Measurements from ENCODE around the gene SPTBN1. TPM values are rescaled to one million over a fixed set of nuclear protein-coding genes. Genes with fewer than 3 reads are reported as not detected.

The SPTBN1 gene
- total RNA-seq, 1 experiment from 2014 or later, result 171 TPM

DNA sequence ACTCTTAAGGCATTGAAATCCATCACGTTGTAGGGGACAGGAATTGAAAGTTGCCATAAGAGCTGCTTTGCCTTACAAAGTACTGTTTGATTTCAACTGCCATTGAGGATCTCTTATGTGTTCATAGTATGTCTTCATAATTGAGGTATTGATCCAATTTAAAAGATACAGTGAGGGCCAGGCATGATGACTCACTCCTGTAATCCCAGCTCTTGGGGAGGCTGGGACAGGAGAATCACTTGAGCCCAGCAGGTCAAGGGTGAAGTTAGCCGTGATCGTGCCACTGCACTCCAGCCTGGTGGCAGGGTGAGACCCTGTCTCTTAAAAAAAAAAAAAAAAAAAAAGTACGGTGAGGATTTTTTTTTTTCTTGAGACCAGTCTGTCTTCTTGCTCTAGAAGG, 175.6 kb downstream of the SPTBN1 start:
- H3K4me1 Mint-ChIP-seq (ENCODE audit: insufficient read depth, unreplicated experiment), result peaks cover 13% of the 10 kb centered on the region
- intact Hi-C loops (cut with micrococcal nuclease), result no loop called here
- BruUV-seq (replicated peaks), result no TSS peak
- no peak overlapping the region for H3K4me3 Mint-ChIP-seq (ENCODE audit: unreplicated experiment)
- DNase-seq (ENCODE audit: unreplicated experiment), result no peak
- H3K9me3 Mint-ChIP-seq (ENCODE audit: unreplicated experiment), result no peaks in the 10 kb centered on the region
- peaks cover 92% of the 10 kb centered on the region for H3K36me3 Mint-ChIP-seq (ENCODE audit: insufficient read depth, unreplicated experiment)
- ChIA-PET POLR2A (interaction anchor here (0.8 to 1.0 kb wide), 2 partner anchors 9 to 31 kb away, joined by 3 read pairs; no protein-coding TSS in a partner anchor), CTCF (interaction anchor here (0.6 to 0.7 kb wide), 2 partner anchors 511 to 521 kb away, joined by 3 read pairs; no protein-coding TSS in a partner anchor)
- H3K27me3 Mint-ChIP-seq (ENCODE audit: insufficient read depth, unreplicated experiment), result no peaks in the 10 kb centered on the region
- H3K27ac Mint-ChIP-seq (ENCODE audit: low read depth, unreplicated experiment), result no peak overlapping the region
- TF ChIP-seq, protein P1, sequence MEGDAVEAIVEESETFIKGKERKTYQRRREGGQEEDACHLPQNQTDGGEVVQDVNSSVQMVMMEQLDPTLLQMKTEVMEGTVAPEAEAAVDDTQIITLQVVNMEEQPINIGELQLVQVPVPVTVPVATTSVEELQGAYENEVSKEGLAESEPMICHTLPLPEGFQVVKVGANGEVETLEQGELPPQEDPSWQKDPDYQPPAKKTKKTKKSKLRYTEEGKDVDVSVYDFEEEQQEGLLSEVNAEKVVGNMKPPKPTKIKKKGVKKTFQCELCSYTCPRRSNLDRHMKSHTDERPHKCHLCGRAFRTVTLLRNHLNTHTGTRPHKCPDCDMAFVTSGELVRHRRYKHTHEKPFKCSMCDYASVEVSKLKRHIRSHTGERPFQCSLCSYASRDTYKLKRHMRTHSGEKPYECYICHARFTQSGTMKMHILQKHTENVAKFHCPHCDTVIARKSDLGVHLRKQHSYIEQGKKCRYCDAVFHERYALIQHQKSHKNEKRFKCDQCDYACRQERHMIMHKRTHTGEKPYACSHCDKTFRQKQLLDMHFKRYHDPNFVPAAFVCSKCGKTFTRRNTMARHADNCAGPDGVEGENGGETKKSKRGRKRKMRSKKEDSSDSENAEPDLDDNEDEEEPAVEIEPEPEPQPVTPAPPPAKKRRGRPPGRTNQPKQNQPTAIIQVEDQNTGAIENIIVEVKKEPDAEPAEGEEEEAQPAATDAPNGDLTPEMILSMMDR (IDR thresholded peaks at IDR 0.05; ENCODE audit: unreplicated experiment), result no peak

DNA sequence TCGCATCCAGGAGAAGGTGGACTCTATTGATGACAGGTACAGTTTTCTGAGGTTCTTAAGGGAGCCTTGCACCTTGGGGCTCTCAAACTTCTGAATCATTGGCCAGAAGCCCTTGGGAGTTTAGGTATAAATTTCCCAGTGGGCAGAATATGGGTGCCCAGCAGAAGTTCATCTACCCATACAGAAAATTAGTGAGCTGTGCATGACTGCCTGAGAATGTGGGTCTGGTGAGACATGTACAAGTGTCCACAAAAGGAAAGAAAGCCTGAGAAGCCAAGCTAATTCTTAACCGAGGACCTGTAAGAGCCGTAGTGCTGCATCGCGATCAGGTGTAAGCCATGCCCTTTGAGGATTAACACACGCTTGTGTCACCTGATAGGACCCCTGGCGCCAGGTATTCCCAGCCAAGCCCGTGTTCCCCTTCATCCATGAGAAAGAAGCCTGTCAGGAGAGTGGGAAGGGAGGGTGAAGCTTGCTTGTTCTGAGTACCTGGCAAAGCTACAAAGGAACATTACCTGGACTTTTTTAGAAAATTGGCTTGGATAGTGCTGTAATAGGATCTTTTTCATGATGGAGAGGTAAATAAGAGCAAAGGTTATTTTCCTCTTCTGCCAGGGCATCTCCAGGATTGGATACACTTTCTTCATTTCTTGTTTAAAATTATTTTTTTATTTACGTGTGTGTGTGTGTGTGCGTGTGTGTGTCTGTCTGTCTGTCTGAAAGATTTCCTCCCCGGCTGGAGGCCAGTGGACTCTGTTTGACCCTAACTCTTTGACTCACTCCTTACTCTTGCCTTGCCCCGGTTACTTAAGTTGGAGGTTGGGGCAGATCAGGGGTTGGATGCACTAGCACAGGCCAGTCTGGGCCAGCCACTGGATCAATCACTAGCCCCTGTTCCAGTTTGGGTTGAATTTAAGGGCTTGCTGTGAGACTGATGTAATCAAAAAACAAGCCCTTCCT, 176.9 kb downstream of the SPTBN1 start:
- Mint-ChIP-seq H3K27me3 (ENCODE audit: insufficient read depth, unreplicated experiment) (no peaks in the 10 kb centered on the region), H3K27ac (ENCODE audit: low read depth, unreplicated experiment) (peak overlapping the region; percentile 35), H3K4me3 (ENCODE audit: unreplicated experiment) (no peak overlapping the region), H3K9me3 (ENCODE audit: unreplicated experiment) (no peaks in the 10 kb centered on the region), H3K4me1 (ENCODE audit: insufficient read depth, unreplicated experiment) (peaks cover 13% of the 10 kb centered on the region), H3K36me3 (ENCODE audit: insufficient read depth, unreplicated experiment) (peaks cover 90% of the 10 kb centered on the region)
- ChIA-PET POLR2A (interaction anchor here (0.7 kb wide), 2 partner anchors 11 to 103 kb away, joined by 3 read pairs; no protein-coding TSS in a partner anchor), CTCF (interaction anchor here (0.7 kb wide), 2 partner anchors 25 to 71 kb away, joined by 4 read pairs; no protein-coding TSS in a partner anchor)
- DNase-seq (ENCODE audit: unreplicated experiment), result peak; percentile 49
- intact Hi-C loops (cut with micrococcal nuclease), result no loop called here
- TF ChIP-seq, protein P1 (IDR thresholded peaks at IDR 0.05; ENCODE audit: unreplicated experiment), result no peak
- no TSS peak for BruUV-seq (replicated peaks)

DNA sequence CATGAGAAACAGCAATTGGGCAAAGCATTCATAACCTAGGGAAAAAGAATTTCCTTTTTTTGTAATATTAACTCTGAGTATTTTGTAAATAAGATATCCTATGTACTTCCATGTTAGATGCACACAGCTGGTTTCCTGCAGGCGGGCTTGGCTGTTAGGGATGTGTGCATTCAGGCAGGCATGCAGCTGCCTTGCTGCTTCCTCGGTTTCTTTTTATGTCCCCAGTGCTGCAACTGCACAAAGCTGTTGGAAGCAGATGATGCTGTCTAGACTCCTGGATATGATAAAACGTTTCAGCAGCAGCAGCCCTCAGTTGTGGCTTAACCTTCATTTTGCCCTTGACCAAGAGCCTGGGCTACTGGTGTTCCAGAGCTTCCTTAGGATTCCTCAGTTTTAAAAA, 177.9 kb downstream of the SPTBN1 start:
- H3K9me3 Mint-ChIP-seq (ENCODE audit: unreplicated experiment), result no peaks in the 10 kb centered on the region
- no peaks in the 10 kb centered on the region for H3K27me3 Mint-ChIP-seq (ENCODE audit: insufficient read depth, unreplicated experiment)
- TF ChIP-seq, protein P1 (IDR thresholded peaks at IDR 0.05; ENCODE audit: unreplicated experiment), result no peak
- ChIA-PET POLR2A (interaction anchor here (0.7 to 1.2 kb wide), 3 partner anchors 10 to 104 kb away, joined by 3 read pairs; no protein-coding TSS in a partner anchor), CTCF (interaction anchor here (0.6 to 1.3 kb wide), 6 partner anchors 24 to 112 kb away, joined by 3 to 5 read pairs (median 4); no protein-coding TSS in a partner anchor)
- no peak for DNase-seq (ENCODE audit: unreplicated experiment)
- H3K27ac Mint-ChIP-seq (ENCODE audit: low read depth, unreplicated experiment), result peak overlapping the region; percentile 61
- H3K36me3 Mint-ChIP-seq (ENCODE audit: insufficient read depth, unreplicated experiment), result peaks cover 88% of the 10 kb centered on the region
- intact Hi-C loops (cut with micrococcal nuclease), result no loop called here
- H3K4me1 Mint-ChIP-seq (ENCODE audit: insufficient read depth, unreplicated experiment), result peaks cover 14% of the 10 kb centered on the region
- H3K4me3 Mint-ChIP-seq (ENCODE audit: unreplicated experiment), result no peak overlapping the region
- no TSS peak for BruUV-seq (replicated peaks)
